ENCODE data around the gene CST9L. TPM values are rescaled to one million over a fixed set of nuclear protein-coding genes. Genes with fewer than 3 reads are reported as not detected.

The CST9L gene
- polyA plus RNA-seq, 2 of the 4 experiments (the other 2 are of a cell fraction) = not detected

GRCh38 chr20:23544133-23544532 lies 24.2 kb downstream of the CST9L start:
- Histone ChIP-seq H3K27ac (no peak overlapping the region), H3K4me3 (no peak overlapping the region), H3K4me1 (no peaks in the 10 kb centered on the region), H3K9me3 (no peaks in the 10 kb centered on the region), H3K4me2 (no peak overlapping the region)
- ATAC-seq (no peak), FAIRE-seq (no peak), DNase-seq (ENCODE audit: low read depth in 1 of 2, low spot score in 1 of 2) (no peak)
- ChIA-PET POLR2A (interaction anchor here (0.5 kb wide), 1 partner anchor 9 kb away, joined by 7 read pairs; no protein-coding TSS in a partner anchor), CTCF (interaction anchor here (0.7 to 1.9 kb wide), 2 partner anchors 9 kb away, joined by 3 to 5 read pairs; no protein-coding TSS in a partner anchor)
- TF ChIP-seq NPAS2 (CRISPR knock-in tag; IDR thresholded peaks at IDR 0.05; ENCODE audit: borderline replicate concordance) (no peak), HEYL (CRISPR knock-in tag; IDR thresholded peaks at IDR 0.05) (no peak), CBX2 (IDR thresholded peaks at IDR 0.05; ENCODE audit: borderline replicate concordance, low read depth) (no peak), HOXB13 (CRISPR knock-in tag; IDR thresholded peaks at IDR 0.05; ENCODE audit: low read depth) (no peak), MAFK (IDR thresholded peaks at IDR 0.05; ENCODE audit: partially characterized antibody) (no peak)
- 15% methylated on average over 6 of the region's 6 CpGs for WGBS (ENCODE audit: missing lambda C conversion rate)

- no peak for ATAC-seq
- ChIA-PET CTCF (interaction anchor here (1.9 kb wide), 1 partner anchor 8 kb away, joined by 5 read pairs; no protein-coding TSS in a partner anchor), POLR2A (no interaction called here)
- Histone ChIP-seq H3K4me1 (no peaks in the 10 kb centered on the region), H3K27ac (no peak overlapping the region), H3K4me3 (no peak overlapping the region), H3K9me3 (no peaks in the 10 kb centered on the region), H3K4me2 (no peak overlapping the region)
- TF ChIP-seq USF2 (IDR thresholded peaks at IDR 0.05) (no peak), HOXB5 (CRISPR knock-in tag; IDR thresholded peaks at IDR 0.05) (no peak), NPAS2 (CRISPR knock-in tag; IDR thresholded peaks at IDR 0.05; ENCODE audit: borderline replicate concordance) (no peak), SREBF2 (IDR thresholded peaks at IDR 0.05) (no peak), MAFK (IDR thresholded peaks at IDR 0.05; ENCODE audit: partially characterized antibody) (no peak), HMGXB4 (CRISPR knock-in tag; IDR thresholded peaks at IDR 0.05; ENCODE audit: borderline replicate concordance) (no peak), FOXS1 (CRISPR knock-in tag; IDR thresholded peaks at IDR 0.05) (no peak), ZSCAN20 (CRISPR knock-in tag; IDR thresholded peaks at IDR 0.05) (no peak), KDM5A (IDR thresholded peaks at IDR 0.05) (no peak), ESRRA (IDR thresholded peaks at IDR 0.05; ENCODE audit: borderline replicate concordance, low read length) (no peak), EHMT2 (IDR thresholded peaks at IDR 0.05; ENCODE audit: low read depth) (no peak), NR3C1 (IDR thresholded peaks at IDR 0.05) (no peak), CHD4 (IDR thresholded peaks at IDR 0.05; ENCODE audit: borderline replicate concordance) (no peak), CBX8 (IDR thresholded peaks at IDR 0.05) (no peak), HOXB13 (CRISPR knock-in tag; IDR thresholded peaks at IDR 0.05; ENCODE audit: low read depth) (no peak), HEYL (CRISPR knock-in tag; IDR thresholded peaks at IDR 0.05) (no peak), HOXA7 (CRISPR knock-in tag; IDR thresholded peaks at IDR 0.05) (no peak), CTCF (IDR thresholded peaks at IDR 0.05) (no peak), MAX (IDR thresholded peaks at IDR 0.05) (no peak)
- FAIRE-seq = no peak
- WGBS (ENCODE audit: missing lambda C conversion rate) = 10% methylated on average over 5 of the region's 5 CpGs
- no peak for DNase-seq (ENCODE audit: low read depth in 1 of 2, low spot score in 1 of 2)
Observed at GRCh38 chr20:23542801-23543200, 25.5 kb downstream of the CST9L start.

Data from A549 (cell line).